Measurements from ENCODE around the gene MYORG.

MYORG gene

GRCh38 chr9:34374339-34374738 lies 2.4 kb downstream of the MYORG start:
- TF ChIP-seq SNAI2 (CRISPR knock-in tag; IDR thresholded peaks at IDR 0.05), result no peak
- TF ChIP-seq PATZ1 (CRISPR knock-in tag; IDR thresholded peaks at IDR 0.05; ENCODE audit: borderline replicate concordance), result no peak
- TF ChIP-seq CSDC2 (CRISPR knock-in tag; IDR thresholded peaks at IDR 0.05), result no peak
- TF ChIP-seq ZNF8 (CRISPR knock-in tag; IDR thresholded peaks at IDR 0.05), result no peak
- no peak for TF ChIP-seq POU6F1 (CRISPR knock-in tag; IDR thresholded peaks at IDR 0.05; ENCODE audit: borderline replicate concordance, low read depth)
- no peak for TF ChIP-seq ZFP3 (CRISPR knock-in tag; IDR thresholded peaks at IDR 0.05)
- TF ChIP-seq ZFP30 (CRISPR knock-in tag; IDR thresholded peaks at IDR 0.05), result no peak
- no peak for TF ChIP-seq RARB (CRISPR knock-in tag; IDR thresholded peaks at IDR 0.05)
- no peak for TF ChIP-seq OSR1 (CRISPR knock-in tag; IDR thresholded peaks at IDR 0.05)
- no peak for TF ChIP-seq ARNTL (CRISPR knock-in tag; IDR thresholded peaks at IDR 0.05; ENCODE audit: borderline replicate concordance, low read depth)
- no peak for TF ChIP-seq TCF4 (CRISPR knock-in tag; IDR thresholded peaks at IDR 0.05; ENCODE audit: borderline replicate concordance)
- TF ChIP-seq BACH2 (CRISPR knock-in tag; IDR thresholded peaks at IDR 0.05; ENCODE audit: borderline replicate concordance), result no peak
- no peak for TF ChIP-seq GLIS3 (CRISPR knock-in tag; IDR thresholded peaks at IDR 0.05)
- no peak for ATAC-seq

DNA sequence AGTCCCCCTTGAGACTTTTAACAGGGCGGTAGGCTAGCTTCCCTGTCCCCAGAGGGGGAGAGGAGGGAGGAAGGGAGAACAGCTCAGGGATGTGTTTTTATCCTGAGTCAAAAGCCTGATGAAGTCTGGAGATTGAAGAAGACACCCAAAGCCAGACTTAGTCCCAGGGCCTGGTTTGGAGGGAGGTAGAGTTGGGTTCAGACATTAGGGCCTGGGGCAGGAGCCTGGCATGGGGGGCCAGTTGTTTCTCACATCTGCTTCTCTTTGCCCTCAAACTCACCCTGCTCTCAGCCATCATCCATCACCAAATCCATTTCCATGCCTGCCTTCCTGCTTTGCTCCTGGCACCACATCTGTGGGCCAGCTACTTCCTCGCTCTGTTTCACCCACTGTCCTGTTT lies 2.9 kb downstream of the MYORG start:
- no peak for ATAC-seq
- TF ChIP-seq CSDC2 (CRISPR knock-in tag; IDR thresholded peaks at IDR 0.05), result no peak
- TF ChIP-seq RARB (CRISPR knock-in tag; IDR thresholded peaks at IDR 0.05), result no peak
- TF ChIP-seq PPARA (CRISPR knock-in tag; IDR thresholded peaks at IDR 0.05; ENCODE audit: borderline replicate concordance), result no peak
- TF ChIP-seq SNAI2 (CRISPR knock-in tag; IDR thresholded peaks at IDR 0.05), result no peak
- TF ChIP-seq BACH2 (CRISPR knock-in tag; IDR thresholded peaks at IDR 0.05; ENCODE audit: borderline replicate concordance), result no peak
- TF ChIP-seq ZFP3 (CRISPR knock-in tag; IDR thresholded peaks at IDR 0.05), result no peak
- TF ChIP-seq ZNF8 (CRISPR knock-in tag; IDR thresholded peaks at IDR 0.05), result no peak
- no peak for TF ChIP-seq TOX (CRISPR knock-in tag; IDR thresholded peaks at IDR 0.05; ENCODE audit: borderline replicate concordance)
- TF ChIP-seq PATZ1 (CRISPR knock-in tag; IDR thresholded peaks at IDR 0.05; ENCODE audit: borderline replicate concordance), result no peak
- TF ChIP-seq, protein P1, sequence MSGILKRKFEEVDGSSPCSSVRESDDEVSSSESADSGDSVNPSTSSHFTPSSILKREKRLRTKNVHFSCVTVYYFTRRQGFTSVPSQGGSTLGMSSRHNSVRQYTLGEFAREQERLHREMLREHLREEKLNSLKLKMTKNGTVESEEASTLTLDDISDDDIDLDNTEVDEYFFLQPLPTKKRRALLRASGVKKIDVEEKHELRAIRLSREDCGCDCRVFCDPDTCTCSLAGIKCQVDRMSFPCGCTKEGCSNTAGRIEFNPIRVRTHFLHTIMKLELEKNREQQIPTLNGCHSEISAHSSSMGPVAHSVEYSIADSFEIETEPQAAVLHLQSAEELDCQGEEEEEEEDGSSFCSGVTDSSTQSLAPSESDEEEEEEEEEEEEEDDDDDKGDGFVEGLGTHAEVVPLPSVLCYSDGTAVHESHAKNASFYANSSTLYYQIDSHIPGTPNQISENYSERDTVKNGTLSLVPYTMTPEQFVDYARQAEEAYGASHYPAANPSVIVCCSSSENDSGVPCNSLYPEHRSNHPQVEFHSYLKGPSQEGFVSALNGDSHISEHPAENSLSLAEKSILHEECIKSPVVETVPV (CRISPR knock-in tag; IDR thresholded peaks at IDR 0.05), result no peak
- TF ChIP-seq ZFP30 (CRISPR knock-in tag; IDR thresholded peaks at IDR 0.05), result no peak

- no peak for ATAC-seq
- TF ChIP-seq, protein P2, sequence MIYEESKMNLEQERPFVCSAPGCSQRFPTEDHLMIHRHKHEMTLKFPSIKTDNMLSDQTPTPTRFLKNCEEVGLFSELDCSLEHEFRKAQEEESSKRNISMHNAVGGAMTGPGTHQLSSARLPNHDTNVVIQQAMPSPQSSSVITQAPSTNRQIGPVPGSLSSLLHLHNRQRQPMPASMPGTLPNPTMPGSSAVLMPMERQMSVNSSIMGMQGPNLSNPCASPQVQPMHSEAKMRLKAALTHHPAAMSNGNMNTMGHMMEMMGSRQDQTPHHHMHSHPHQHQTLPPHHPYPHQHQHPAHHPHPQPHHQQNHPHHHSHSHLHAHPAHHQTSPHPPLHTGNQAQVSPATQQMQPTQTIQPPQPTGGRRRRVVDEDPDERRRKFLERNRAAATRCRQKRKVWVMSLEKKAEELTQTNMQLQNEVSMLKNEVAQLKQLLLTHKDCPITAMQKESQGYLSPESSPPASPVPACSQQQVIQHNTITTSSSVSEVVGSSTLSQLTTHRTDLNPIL (CRISPR knock-in tag; IDR thresholded peaks at IDR 0.05; ENCODE audit: low read depth), result no peak
- no peak for TF ChIP-seq ARNTL (CRISPR knock-in tag; IDR thresholded peaks at IDR 0.05; ENCODE audit: borderline replicate concordance, low read depth)
- no peak for TF ChIP-seq ZNF565 (CRISPR knock-in tag; conservative IDR thresholded peaks at IDR 0.05; ENCODE audit: low read depth)
- no peak for TF ChIP-seq RARB (CRISPR knock-in tag; IDR thresholded peaks at IDR 0.05)
- TF ChIP-seq, protein P3, sequence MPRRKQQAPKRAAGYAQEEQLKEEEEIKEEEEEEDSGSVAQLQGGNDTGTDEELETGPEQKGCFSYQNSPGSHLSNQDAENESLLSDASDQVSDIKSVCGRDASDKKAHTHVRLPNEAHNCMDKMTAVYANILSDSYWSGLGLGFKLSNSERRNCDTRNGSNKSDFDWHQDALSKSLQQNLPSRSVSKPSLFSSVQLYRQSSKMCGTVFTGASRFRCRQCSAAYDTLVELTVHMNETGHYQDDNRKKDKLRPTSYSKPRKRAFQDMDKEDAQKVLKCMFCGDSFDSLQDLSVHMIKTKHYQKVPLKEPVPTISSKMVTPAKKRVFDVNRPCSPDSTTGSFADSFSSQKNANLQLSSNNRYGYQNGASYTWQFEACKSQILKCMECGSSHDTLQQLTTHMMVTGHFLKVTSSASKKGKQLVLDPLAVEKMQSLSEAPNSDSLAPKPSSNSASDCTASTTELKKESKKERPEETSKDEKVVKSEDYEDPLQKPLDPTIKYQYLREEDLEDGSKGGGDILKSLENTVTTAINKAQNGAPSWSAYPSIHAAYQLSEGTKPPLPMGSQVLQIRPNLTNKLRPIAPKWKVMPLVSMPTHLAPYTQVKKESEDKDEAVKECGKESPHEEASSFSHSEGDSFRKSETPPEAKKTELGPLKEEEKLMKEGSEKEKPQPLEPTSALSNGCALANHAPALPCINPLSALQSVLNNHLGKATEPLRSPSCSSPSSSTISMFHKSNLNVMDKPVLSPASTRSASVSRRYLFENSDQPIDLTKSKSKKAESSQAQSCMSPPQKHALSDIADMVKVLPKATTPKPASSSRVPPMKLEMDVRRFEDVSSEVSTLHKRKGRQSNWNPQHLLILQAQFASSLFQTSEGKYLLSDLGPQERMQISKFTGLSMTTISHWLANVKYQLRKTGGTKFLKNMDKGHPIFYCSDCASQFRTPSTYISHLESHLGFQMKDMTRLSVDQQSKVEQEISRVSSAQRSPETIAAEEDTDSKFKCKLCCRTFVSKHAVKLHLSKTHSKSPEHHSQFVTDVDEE (CRISPR knock-in tag; IDR thresholded peaks at IDR 0.05), result no peak
- no peak for TF ChIP-seq SNAI2 (CRISPR knock-in tag; IDR thresholded peaks at IDR 0.05)
- no peak for TF ChIP-seq ZC3H10 (CRISPR knock-in tag; IDR thresholded peaks at IDR 0.05)
- no peak for TF ChIP-seq ZFP3 (CRISPR knock-in tag; IDR thresholded peaks at IDR 0.05)
- TF ChIP-seq ZNF70 (CRISPR knock-in tag; IDR thresholded peaks at IDR 0.05), result no peak
- TF ChIP-seq TOX (CRISPR knock-in tag; IDR thresholded peaks at IDR 0.05; ENCODE audit: borderline replicate concordance), result no peak
- TF ChIP-seq ZNF8 (CRISPR knock-in tag; IDR thresholded peaks at IDR 0.05), result no peak
- TF ChIP-seq ZFP30 (CRISPR knock-in tag; IDR thresholded peaks at IDR 0.05), result no peak
- TF ChIP-seq OSR1 (CRISPR knock-in tag; IDR thresholded peaks at IDR 0.05), result no peak
- TF ChIP-seq GLIS3 (CRISPR knock-in tag; IDR thresholded peaks at IDR 0.05), result no peak
- TF ChIP-seq PATZ1 (CRISPR knock-in tag; IDR thresholded peaks at IDR 0.05; ENCODE audit: borderline replicate concordance), result no peak
- TF ChIP-seq BACH2 (CRISPR knock-in tag; IDR thresholded peaks at IDR 0.05; ENCODE audit: borderline replicate concordance), result no peak
- no peak for TF ChIP-seq CSDC2 (CRISPR knock-in tag; IDR thresholded peaks at IDR 0.05)
- TF ChIP-seq ISL1 (CRISPR knock-in tag; IDR thresholded peaks at IDR 0.05), result no peak
- no peak for TF ChIP-seq ESRRG (CRISPR knock-in tag; IDR thresholded peaks at IDR 0.05)
Observed at GRCh38 chr9:34372467-34373011, 4.2 kb downstream of the MYORG start.
